HG03139 (cell line): ENCODE measurements around the gene KCNQ5.
"Not testable (repeated sequence)": the region's sequence is repeated elsewhere in the genome, so short reads cannot be mapped to it uniquely, and the experiment has no call there.

Experiments used
- ATAC-seq: cut with Tn5 transposase; IDR thresholded peaks from one replicate; pipeline ENCODE4 v1.9.1; 2021; ENCODE audit not compliant: unreplicated experiment

Gene KCNQ5

DNA sequence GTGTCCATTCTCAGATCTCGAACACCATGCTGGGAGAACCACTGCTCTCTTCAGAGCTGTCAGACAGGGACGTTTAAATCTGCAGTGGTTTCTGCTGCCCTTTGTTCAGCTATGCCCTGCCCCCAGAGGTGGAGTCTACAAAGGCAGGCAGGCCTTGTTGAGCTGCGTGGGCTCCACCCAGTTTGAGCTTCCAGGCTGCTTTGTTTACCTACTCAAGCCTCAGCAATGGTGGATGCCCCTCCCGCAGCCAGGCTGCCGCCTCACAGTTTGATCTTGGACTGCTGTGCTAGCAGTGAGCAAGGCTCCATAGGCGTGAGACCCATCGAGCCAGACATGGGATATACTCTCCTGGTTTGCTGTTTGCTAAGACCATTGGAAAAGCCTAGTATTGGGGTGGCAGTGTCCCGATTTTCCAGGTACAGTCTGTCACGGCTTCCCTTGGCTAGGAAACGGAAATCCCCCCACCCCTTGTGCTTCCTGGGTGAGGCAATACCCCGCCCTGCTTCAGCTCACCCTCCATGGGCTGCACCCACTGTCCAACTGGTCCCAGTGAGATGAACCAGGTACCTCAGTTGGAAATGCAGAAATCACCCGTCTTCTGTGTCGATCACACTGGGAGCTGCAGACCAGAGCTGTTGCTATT is 362.4 kb downstream of the KCNQ5 start:
- ATAC-seq, result not testable (repeated sequence)

DNA sequence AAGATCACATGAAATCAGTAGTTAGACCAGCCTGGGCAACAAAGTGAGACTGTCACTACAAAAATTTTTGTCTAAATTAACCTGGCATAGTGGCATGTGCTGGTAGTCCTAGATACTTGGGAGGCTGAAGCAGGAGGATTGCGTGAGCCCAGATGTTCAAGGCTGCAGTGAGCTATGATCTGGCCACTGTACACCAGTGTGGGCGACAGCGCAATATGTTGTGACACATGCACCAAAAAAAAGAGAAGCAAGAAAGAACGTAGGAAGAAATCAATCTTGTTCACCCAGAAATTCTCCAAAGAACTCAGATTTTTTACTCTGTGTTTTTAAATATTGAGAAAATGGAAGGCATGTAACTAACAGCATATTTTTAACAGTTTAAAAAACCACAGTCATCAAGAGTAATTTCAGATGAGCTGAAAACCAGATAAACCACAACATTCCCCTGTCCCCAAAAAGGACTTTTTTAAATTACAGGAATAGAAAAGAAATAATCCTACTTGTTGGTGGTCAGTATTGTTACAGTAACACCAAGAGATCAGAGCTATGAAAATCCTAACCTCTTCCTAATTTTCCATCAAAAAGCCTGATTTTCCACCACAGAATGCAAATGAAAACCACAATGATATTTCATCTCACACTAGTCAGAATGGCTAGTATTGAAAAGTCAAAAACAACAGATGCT is 363.3 kb downstream of the KCNQ5 start:
- no peak for ATAC-seq

DNA sequence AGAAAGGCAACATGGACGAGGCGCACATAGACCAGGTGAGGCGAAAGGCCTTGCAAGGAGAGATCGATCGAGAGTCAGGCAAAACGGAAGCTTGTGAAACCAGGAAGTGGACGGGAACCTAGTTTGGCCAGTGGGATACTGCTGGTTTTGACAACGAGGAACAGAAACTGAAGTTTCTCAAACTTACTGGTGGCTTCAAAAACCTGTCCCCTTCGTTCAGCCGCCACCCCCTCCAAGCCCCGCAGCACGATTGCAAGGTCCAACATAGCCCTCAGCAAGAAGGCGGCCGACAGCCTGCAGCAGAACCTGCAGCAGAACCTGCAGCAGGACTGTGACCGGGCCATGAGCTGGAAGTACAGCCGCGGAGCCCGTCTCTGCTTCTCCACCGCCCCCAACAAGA is 365.4 kb downstream of the KCNQ5 start:
- ATAC-seq, result no peak

DNA sequence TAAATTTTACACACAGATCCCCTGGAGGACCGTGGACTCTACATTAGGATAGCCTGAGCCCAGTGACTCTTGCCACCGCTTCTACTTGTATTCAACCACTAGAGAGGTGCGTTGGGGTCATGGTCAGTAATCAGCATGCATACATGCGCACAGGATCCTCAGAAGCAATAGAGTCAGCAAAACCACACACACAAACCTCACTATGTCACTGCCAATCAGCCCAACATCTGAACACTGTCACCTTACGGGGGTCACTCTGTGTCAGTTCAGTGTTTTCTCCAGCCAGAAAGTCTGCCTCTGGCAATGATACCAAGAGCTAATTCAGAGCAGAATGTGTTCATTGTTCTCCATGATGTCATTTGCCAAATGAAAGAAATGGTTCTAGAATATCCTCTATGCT is 378.1 kb downstream of the KCNQ5 start:
- no peak for ATAC-seq

DNA sequence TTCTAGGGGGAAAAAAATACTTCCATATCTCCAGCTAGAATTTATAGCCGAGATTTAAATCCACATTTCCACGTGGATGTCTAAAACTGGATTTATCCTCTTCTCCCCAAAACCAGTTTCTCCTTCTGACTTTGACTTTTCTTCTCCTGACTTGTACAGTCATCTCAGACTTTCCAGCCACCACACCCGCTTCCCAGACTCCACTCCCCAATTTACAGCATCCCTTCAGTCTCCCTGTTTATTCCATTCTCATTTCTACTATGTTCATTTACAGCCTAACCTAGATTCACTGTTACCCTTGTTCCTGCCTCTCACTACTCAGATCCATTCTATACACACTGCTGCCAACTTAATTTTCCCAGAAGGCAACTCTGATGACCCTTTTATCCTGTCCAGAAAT is 378.6 kb downstream of the KCNQ5 start:
- ATAC-seq, result no peak

DNA sequence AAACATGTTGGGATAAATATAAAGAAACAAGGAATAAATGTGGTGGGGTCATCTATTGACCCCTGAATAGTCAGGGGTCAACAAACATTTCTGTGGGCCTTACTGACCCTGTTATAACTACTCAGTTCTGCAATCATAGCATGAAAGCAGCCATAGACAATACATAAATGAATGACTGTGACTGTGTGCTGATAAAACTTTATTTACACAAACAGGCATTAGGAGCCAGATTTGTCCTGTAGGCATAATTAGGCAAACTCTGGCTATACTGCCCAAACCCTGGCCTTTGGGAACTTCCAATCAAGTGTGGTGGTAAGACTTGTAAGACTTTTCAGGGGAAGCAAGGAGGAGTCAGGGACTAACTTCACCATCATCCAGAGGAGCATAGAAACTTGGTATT is 380.7 kb downstream of the KCNQ5 start:
- ATAC-seq, result no peak

DNA sequence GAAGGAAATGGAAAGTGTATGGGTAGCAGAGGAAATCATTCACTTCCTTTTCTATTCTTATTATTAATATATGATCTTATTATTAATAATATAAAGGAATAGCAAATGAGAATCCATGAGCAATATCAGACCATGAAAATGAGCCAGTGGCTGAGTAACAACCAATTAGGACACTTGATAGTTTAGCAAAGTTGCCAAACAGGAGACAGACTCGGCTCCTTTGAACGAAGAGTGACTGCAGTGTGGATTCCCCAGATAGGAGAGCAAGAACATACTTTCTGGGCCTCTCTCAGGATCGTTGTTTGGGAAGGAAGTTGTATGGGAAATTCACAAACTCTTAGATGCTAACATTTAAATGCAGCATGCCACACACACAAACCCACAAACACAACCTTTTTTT is 381.4 kb downstream of the KCNQ5 start:
- ATAC-seq, result no peak

DNA sequence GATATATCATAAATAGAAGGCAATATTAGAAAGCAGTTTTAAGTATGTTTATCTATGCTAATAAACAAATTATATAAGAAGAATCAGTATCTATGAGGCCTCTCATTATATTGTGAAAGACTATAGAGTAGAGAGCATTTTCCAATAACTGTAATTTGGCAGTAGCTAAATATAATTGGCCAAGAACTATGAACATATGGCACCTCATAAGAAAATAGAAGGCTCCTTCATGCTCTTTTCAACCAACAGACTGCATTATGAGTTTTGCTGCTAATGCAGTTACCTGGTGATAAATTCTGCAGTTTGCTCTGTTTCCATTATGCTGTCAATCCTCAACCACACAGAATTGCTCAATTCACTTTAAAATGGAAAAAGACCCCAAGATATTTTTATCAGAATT is 382.4 kb downstream of the KCNQ5 start:
- no peak for ATAC-seq

DNA sequence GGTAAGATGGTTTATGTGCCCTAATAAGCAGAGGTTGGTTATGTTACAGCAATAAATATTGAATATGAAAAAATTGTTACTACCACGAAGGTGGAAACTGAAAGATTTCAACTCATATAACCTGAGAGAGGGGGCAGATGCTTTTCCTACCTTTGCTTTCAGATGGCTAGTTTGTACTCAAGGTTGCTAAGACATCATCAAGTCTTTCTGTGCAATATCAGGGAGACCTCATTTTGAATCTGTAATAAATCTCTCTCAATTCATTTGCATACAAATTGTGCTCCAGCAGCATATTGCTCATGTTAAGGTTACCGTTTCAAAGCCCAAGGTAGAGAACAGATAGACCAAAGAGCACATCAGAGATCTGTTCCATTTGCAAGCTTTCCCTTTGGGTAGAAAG is 383.0 kb downstream of the KCNQ5 start:
- ATAC-seq, result no peak

DNA sequence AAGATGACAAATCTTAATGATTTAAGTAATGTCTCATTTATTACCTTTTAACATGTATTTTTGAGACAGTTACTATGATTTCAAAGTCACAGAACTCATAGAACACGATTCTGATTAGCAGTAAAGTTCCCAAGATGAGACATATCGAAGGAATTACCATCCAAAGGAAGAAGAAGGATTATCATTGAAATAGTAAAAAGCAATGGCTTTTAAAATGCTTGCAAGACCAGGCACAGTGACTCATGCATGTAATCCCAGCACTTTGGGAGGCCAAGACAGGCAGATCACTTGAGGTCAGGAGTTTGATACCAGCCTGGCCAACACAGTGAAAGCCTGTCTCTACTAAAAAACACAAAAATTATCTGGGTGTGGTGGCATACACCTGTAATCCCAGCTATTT is 384.3 kb downstream of the KCNQ5 start:
- no peak for ATAC-seq

DNA sequence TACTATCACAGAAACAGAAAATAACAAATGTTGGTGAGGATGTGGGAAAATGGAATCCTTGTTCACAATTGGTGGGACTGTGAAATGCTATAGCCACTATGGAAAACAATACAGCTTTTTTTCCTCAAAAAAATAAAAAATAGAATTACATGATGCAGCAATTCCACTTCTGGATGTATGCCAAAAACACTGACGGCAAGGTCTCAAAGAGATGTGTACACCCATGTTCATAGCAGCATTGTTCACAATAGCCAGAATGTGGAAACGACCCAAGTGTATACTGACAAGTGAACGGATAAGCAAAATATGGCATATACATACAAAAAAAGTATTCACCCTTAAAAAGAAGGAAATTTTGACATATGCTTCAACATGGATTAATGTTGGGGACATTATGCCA is 390.1 kb downstream of the KCNQ5 start:
- no peak for ATAC-seq

DNA sequence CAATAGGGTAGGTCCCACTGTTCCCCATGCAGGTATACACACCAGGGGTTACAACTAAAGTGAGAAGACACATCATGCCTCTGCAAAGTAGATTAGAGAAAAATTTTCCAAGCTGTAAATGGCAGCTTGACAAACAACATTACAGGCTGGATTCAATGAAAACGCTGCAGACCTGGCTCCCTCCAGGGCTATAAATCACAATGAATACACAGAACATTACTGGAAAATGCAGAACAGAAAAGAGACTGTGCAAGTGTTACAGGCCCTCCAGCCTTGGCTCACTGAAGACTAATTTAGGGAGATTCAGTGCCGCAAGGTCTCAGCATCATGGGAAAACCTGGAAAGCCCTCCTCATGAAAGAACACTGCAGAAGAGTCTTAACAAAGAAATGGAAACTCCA is 395.6 kb downstream of the KCNQ5 start:
- ATAC-seq, result no peak

DNA sequence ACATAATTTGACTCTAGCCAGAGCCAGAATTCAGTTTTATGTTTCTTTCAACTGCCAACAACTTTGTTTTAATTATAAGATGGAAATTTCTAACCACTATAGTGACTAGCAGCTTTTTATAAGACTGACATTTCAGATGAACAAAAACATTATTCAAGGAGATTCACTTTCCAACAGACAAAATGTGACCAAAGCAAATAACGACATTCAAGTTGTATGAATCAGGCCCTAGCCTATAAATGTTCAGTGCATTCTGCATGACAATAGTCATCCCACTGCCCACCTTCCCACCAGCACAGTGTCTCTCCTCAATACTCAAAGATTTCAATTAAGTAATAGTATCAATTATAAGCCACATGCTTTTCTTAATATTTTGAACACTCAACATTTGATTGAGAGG is 402.7 kb downstream of the KCNQ5 start:
- ATAC-seq, result no peak

DNA sequence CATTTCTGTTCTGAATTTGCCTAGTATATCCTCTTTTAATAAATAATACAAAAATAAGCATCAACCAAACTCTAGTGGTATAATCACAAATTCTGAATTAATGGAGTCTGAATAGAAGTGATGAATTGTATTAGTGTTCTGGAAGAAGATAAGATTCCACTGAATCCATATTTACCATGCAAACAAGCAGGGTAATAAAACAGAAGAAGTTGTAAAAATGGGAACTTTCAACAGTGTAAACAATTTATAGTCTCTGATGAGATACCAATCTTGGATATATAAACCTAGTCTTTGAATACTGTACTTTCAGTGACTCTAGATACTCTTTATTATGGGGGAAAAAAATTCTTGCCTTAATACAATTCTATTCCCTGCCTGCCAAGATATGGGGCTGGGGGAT is 405.8 kb downstream of the KCNQ5 start:
- ATAC-seq, result no peak

DNA sequence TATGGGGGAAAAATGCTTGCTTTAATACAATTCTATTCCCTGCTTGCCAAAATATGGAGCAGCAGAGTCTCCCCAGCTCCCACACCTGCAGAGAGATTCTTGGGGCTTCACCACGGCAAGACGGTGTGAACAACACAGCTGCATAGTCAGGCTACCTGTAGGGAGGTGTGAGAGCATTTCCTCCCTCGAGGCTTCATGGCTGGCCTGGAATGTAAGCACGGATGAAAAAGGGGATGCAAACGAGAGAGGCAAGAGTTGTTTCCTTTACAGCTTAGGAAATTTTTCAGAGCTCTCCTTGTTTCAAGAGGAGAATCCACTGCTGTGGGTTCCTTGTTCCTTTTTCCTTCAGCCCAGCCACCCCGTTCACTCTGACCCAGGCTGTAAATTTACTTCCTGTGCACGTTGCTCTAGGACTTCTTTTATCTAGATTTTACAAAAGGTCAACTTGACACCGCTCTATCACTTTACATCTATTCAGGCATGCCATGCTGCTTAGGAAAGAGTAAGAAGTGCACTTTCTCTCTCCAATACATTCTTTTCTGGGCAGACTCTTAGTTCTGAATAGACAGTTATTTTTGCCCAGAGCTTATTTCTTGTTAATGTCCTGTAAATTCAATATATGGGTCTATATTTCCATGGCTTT is 406.4 kb downstream of the KCNQ5 start:
- ATAC-seq, result no peak

DNA sequence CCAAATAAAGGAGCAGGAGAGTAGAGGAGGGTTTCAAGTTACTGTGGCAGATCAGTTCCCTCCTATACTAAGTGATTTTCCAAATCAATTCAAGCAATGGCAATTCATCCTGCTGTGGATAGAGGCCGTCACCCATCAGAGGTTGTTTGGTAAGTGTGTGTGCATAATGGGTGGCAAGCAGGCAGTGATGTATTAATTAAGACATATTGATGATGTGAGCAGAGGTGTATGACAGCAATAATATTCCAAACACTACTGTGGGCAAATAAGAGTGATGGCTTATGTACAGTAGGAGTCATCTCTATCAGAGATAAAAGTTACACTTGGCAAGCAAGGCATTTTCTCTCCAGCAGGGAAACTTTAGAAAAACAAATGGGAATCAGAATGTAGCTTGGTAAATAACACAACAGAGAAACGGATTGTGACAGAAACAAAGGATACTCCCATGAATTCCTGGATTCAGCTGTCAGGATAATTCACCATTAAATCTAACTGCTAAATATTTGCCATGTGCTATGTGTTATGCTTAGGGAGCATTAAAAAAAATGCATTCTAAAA is 407.1 kb downstream of the KCNQ5 start:
- no peak for ATAC-seq

DNA sequence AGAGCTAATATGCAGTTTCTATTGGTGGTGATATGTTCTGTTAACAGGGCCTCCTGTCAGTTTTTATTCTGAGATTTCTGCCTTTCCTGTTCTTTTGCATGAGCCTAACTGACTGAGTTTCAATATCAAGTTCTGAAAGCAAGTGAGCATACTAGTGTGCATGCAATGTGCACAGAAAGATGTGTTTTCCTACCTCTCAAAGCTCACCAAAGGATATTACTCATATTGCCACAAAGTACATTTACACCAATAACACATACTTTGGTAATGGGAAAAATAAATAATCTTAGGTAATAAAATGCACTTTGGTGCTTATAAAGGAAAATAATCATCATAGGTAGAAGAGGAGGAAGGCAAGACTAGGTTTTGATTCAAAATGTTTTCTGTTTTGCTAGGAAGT is 408.4 kb downstream of the KCNQ5 start:
- no peak for ATAC-seq

DNA sequence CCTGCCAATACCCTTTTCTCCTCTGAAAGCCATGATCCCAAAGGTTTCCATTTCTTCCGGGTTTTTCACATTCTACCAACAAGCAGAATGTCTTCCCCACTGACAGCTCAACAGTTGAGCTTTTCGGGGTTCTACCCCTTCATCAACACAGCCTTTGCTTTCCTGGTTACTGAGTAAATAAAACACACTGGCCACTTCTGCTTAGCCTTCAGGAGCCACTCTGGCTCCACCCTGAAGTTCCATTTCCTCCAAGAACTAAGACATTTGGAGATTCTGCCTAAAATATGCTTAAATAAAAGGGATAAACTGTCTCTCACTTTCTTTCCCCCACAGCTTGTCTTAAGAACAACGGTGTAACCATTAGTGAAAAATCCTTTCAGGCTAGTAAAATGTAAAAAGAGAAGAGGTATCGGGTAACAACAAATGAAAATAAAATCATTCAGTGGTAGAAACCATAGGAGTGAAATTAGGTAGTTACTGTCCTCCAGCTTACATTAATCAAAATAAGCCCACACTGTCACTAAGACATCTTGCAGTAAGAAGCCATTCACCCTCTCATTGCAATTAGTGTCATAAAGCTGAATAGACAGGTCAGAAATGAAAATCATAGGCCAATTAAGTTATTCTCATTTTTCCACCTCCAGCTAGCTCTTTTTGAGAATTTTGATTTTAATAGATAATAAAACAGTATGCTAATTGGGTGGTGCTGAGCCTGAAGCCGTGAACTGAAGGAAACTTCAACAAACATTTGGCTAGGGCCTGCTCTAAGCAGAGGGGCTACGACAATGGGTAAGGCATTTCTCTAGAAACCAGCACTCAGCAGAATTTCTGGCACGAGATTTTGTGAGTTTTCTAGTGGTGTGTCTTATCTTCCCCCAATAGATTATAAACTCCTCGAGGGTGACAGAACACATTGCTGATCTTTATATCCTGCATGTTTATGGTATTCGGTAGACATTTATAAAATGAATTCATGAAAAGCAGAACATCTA is 409.2 kb downstream of the KCNQ5 start:
- no peak for ATAC-seq

DNA sequence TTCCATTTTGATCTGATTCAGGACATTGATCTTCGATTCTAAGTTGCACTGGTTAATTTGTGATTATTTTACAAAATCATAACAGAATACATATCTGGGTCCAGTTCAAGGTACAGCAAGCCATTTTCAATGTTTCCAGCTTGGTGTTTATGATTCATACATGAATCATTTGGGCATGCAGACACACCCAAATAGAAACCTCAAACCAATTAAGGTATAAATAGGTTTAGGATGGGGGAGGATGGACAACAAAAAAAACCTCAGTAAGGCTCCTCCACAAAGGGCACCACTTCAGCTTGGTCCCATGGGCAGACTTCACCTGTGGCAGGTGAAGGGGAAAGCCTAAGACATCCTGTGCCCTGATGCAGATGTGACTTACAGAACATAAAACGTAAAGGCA is 410.7 kb downstream of the KCNQ5 start:
- ATAC-seq, result no peak

DNA sequence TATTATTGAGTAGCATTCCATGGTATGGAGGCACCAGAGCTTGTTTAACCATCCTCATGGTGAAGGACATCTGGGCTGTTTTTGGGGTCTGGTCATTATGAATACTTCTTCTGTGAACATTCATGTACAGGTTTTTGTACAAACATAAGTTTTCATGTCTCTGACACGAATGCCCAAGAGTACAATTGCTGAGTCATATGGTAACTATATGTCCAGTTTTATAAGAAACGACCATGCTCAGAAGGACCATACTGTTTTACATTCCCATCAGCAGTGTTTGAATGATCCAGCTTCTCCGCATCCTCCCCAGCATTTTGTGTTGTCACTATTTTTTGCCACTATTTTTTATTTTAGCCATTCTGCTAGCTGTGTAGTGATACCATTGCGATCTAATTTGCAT is 414.8 kb downstream of the KCNQ5 start:
- ATAC-seq, result no peak

DNA sequence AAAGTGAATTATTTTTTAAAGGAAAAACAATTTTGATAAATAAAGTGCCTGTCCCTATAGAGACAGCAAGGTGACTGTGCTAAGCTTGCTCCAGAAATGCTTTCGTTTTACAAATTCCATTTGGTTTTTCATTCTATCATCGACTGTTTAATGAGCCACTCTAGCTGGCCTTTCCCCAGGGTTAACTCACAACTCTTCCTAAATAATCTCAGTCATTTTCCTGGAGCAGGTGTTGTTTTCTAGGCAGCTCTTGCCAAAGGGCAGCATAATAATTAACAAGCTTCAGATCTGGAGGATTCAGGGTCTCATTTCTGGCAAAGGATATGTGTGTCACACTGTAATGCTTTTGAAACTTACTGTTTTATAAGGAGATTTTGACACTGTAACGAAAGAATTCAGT is 419.2 kb downstream of the KCNQ5 start:
- no peak for ATAC-seq
